Activated CD8-positive, alpha-beta memory T cell treated with anti-CD3 and anti-CD28 coated beads, Interleukin-2, amount 50 U/mL, for 4 hours (primary cell): ENCODE results near the gene MRPL43.
"Not testable (repeated sequence)": the region's sequence is repeated elsewhere in the genome, so short reads cannot be mapped to it uniquely, and the experiment has no call there.

Experiments
- DNase-seq: peaks from one replicate; pipeline ENCODE4 v3.0.0-alpha.2; 2020

Gene MRPL43

DNA sequence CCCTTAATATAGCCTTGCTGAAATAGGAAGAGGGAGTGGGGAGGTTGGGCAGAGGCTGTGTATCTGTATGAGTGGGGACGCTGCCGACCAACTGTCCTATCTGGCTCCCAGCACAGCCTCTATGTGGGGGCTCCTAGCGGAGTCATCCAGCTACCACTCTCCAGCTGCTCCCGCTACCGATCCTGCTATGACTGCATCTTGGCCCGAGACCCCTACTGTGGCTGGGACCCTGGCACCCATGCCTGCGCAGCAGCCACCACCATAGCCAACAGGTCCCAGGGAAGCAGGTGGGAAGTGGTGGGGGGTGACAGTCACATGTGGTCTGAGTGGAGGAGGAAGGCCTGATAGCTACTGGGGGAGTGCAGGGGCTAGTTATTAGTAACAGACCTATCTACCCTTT is 6.6 kb downstream of the MRPL43 start:
- no peak for DNase-seq

DNA sequence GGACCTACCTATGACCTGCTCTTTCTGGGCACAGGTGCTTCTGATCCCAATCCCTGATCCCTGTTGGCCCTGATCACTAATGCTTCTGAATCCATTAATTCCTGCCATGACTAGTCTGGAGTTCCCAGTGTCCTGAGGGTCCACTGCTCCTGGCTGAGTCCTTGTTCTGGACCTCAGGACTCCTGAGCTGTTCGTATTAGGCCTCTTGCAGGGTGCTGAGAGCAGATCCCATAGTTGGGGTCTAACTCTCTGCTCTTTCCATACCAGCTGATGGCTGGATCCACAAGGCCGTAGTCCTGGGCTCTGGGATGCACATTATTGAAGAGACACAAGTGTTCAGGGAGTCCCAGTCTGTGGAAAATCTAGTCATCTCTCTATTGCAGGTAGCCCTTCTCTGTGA is 7.0 kb downstream of the MRPL43 start:
- no peak for DNase-seq

- DNase-seq = no peak
Measured at GRCh38 chr10:100979791-100980272, 7.5 kb downstream of the MRPL43 start.

GRCh38 chr10:100978901-100979195 is 8.4 kb downstream of the MRPL43 start:
- no peak for DNase-seq

- no peak for DNase-seq
Measured at GRCh38 chr10:100978121-100978900, 9.0 kb downstream of the MRPL43 start.

GRCh38 chr10:100977436-100977835 is 9.9 kb downstream of the MRPL43 start:
- no peak for DNase-seq

DNA sequence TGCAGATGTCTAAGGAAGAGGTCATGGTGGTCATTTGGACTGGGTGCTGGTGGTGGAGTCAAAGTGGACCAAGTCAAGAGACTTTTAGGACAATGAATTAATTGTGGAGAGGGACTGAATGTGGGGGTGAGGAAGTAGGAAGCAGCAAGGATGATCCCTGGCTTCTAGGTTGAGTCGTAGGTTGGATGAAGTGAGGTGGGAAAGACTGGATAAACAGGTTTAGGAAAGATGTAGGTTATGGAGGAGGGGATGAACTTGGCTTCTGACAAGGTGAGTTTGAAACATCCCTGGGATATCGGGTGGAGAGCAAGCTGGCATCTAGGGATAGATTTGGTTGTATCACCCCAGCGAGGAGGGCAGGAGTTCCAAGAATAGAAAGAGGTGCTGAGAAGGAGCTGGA is 10.4 kb downstream of the MRPL43 start:
- no peak for DNase-seq

- DNase-seq = not testable (repeated sequence)
Measured at GRCh38 chr10:100975397-100975796, 11.9 kb downstream of the MRPL43 start.

DNA sequence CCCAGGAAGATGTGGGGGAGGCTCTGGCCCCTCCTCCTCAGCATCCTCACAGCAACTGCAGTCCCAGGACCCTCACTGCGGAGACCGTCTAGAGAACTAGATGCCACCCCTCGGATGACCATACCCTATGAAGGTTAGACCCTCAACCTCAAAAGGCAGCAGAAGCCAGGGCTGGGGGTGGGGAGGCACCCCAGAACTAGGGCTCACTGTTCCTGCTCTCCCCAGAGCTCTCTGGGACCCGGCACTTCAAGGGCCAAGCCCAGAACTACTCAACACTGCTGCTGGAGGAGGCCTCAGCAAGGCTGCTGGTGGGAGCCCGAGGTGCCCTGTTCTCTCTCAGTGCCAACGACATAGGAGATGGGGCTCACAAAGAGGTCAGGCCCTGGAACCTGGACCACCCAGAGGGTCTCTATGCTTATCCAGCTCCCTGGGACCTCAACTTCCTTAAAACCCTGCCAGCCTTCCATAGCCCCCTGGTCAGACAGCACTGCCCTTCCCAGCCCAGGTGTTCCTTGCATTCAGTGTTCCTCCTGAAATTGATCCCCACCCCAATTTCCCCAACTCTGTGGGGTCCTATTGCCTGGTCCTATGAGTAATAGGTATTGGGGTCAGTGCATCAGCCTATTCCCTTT is 14.3 kb downstream of the MRPL43 start:
- DNase-seq = no peak

DNA sequence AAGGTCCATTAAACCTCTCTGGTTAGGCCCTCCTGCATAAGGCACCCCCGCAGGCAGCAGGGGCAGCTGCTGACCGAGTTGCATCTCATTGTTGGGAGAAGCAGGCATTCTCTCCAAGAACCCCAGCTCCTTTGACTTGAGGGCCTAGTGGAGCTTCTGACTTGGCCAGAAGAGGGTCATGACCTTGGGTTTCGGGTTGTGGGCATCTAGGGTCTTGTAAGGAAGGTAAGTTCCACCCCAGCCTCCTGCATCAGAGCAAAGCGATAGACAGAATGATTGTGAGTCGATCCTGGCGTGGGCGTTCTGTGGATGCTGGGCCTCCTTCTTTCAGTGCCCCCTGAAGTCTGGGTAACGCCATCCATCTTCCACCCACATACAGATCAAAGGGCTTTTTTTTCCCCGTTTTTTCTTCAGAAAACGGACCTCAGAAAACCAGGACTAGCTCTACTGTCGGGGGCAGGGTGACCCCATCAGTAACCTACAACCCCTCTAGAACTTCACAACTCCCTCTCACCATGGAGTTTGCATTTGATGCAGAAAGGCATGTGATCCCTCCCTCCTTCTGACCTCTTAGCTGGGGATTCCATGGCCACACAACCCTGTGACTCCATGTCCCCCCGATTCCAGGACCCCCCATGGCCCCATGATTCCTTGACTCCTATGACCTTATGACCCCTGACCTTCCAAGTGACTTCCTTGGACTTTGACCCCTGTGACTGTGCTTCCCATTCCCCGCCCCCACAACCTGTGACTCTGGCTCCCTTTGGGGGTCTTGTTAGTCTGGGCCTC is 15.0 kb downstream of the MRPL43 start:
- no peak for DNase-seq

- DNase-seq = no peak
Measured at GRCh38 chr10:100970914-100971811, 16.1 kb downstream of the MRPL43 start.

DNA sequence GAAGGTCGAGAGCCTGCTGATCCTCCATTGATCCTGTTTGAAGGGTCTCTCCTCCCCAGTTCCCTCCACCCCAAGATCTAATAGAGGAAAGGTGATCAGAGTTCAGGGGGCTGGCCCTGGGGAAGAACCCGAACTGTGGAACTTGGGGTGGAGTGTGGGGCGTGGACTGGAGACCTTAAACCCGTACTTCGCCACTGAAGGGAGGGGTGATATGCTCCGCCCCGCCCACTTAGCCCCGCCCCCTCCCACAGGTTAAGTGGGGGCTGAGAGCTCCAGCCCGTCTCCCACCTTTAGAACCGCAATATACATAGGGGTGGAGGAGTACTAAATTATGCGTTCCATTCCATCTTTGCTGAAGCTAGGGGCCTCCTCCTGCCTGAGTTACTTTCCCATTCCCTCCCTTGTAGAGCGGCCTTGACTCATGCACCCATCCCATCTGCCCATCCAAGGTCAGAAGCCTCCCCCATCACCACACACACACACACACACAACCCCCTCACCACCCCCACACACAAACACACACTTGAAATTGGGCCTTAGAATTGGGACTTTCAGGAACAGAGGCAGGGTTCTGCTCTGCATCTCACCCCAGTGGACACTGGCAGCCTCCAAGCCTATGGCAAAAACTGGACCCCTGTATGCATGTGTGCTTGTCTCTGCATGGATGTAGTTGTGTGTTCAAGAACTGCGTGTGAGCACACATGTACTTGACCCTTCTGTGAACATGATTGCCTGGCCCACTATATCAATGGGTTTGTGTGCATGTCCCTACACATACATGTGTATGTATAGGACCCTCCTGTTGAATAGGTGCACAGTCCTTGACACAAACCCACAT is 17.0 kb downstream of the MRPL43 start:
- peak; percentile 45 for DNase-seq

GRCh38 chr10:100969187-100970075 is 17.9 kb downstream of the MRPL43 start, which contains the start of gene SEMA4G:
Gene SEMA4G (plus strand): TSS chr10:100969504. CDS start chr10:100972913, 3,409 bp downstream.
- peak; percentile 53 for DNase-seq

DNA sequence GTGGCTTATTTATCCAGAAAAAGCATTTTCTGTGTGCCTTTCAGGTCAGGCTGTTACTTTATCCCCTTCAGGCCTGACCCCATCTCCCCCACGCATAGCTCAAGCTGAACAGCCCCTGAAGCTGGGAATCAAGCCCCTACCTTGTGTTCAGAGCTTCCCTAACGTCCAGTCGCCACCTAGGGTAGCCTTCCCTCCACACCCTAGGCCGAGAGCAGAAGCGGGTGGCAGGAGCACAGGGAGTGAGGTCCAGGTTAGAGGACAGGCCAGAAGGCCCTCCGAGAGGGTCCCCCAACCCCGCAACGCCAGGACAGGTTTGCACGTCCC is 18.5 kb downstream of the MRPL43 start:
- no peak for DNase-seq

GRCh38 chr10:100968062-100968736 is 19.1 kb downstream of the MRPL43 start:
- no peak for DNase-seq

GRCh38 chr10:100967332-100967731 is 20.0 kb downstream of the MRPL43 start:
- no peak for DNase-seq

DNA sequence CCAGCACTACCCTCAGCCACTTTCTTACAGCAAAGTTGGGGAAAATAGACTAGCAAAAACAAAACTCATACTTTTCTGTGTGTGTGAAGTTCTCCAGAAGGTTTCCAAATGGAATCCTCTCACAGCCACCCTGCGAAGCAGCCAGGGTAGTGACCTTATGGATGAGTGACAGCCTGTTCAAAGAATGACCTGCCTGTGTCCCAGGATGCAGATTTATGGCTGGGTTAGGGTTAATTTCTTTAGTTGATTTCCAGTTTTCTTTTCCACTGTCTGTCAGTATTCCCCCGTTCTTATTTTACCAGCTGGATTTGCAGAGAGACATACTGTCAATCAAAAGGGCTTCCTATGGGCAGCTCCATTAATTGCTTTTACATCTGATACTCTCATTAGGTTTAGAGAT is 20.4 kb downstream of the MRPL43 start:
- DNase-seq = no peak

DNA sequence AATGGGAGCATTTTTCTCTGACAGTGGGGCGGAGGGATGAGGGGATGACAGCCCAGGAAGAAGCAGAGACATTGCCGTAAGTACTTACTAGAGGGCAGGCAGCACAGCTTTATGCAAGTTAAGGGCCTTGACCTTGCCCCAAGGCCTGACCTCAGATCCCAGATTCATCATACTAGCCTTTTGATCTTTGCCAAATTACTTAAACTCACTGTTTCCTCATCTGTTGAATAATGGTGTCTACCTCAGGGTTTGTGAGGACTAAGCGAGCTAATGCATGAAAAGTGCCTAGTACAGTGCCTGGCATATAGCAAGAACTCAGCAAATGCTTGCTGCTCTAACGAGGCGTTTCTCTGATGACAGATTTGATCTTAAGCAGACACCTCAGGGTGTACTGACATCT is 21.5 kb downstream of the MRPL43 start:
- no peak for DNase-seq

- DNase-seq = no peak
Measured at GRCh38 chr10:100963826-100964225, 23.5 kb downstream of the MRPL43 start.
